MCF 10A (cell line): ENCODE results near the gene SPDYE4. TPM values are rescaled to one million over a fixed set of nuclear protein-coding genes. Genes with fewer than 3 reads are reported as not detected.

Experiments
- BruUV-seq: library from RNA; stranded (reverse); fragments of 400-500 nt; replicated peaks from 2 replicates; lab custom pipeline; 2021; lab: Mats Ljungman, UMichigan
- CTCF ChIA-PET: fragments of 300-600 bp; sonication (Branson Sonifier 250); formaldehyde crosslinking; extraction: SDS; loops from one replicate; lab custom pipeline; 2021; ENCODE audit warnings: antibody characterized with exemption, inconsistent platforms; lab: Yijun Ruan, JAX
- POLR2A ChIA-PET: fragments of 300-600, 350-650 bp; sonication (Branson Sonifier 250); formaldehyde crosslinking; extraction: SDS; loops from one replicate; lab custom pipeline; 2020; ENCODE audit warnings: antibody characterized with exemption, inconsistent platforms; lab: Yijun Ruan, JAX
- DNase-seq: peaks from one replicate; pipeline ENCODE4 v3.0.0-alpha.2; 2018; ENCODE audit not compliant: unreplicated experiment
- H3K27ac Mint-ChIP-seq: one replicate; pipeline ENCODE4 v1.8.0; 2022; ENCODE audit warnings: mild to moderate bottlenecking, low read depth, mixed read lengths; ENCODE audit not compliant: unreplicated experiment
- H3K27me3 Mint-ChIP-seq: one replicate; pipeline ENCODE4 v1.8.0; 2022; ENCODE audit warnings: mixed read lengths; ENCODE audit not compliant: insufficient read depth, unreplicated experiment
- H3K36me3 Mint-ChIP-seq: one replicate; pipeline ENCODE4 v1.8.0; 2022; ENCODE audit warnings: mild to moderate bottlenecking, moderate library complexity, mixed read lengths; ENCODE audit not compliant: insufficient read depth, unreplicated experiment
- H3K4me1 Mint-ChIP-seq: one replicate; pipeline ENCODE4 v1.8.0; 2022; ENCODE audit warnings: mixed read lengths; ENCODE audit not compliant: insufficient read depth, unreplicated experiment
- H3K4me3 Mint-ChIP-seq: one replicate; pipeline ENCODE4 v1.8.0; 2022; ENCODE audit warnings: mild to moderate bottlenecking, moderate library complexity, mixed read lengths; ENCODE audit not compliant: unreplicated experiment
- H3K9me3 Mint-ChIP-seq: one replicate; pipeline ENCODE4 v1.8.0; 2022; ENCODE audit warnings: mixed read lengths; ENCODE audit not compliant: unreplicated experiment
- intact Hi-C: fragments of 100-400 bp; cut with micrococcal nuclease; formaldehyde crosslinking; loops from 2 replicates; pipeline ENCODE4 v1.14.1; 2022
- total RNA-seq: library from RNA; stranded (reverse); gene quantifications from 2 replicates; pipeline ENCODE4 v1.2.3, GENCODE V29; 2022
- TF ChIP-seq, protein P1 (sequence below): fragments of 200-600 bp; IDR thresholded peaks from one replicate; pipeline ENCODE4 v1.8.0; 2022; ENCODE audit warnings: antibody characterized with exemption, mild to moderate bottlenecking; ENCODE audit not compliant: unreplicated experiment

The SPDYE4 gene
- total RNA-seq, 1 experiment from 2014 or later = not detected

DNA sequence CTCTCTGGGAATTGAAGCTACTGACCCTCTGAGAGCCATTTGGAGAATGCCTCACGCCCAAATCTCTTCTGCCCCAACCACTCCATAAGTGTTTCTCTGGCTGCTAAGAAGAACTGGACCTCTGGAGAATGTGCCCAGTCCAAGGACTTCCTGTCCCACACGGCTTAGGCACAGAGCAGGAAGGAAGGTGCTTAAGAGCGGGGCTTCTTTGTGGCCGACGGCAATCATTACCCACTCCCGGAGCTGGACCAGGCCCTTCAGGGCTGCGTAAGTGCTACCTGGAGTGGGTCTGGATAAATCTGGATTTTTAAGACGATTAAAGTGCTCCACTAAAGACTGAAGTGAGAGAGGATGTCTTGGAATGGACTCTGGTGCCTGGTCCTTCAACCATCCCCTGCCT lies 15.5 kb downstream of the SPDYE4 start:
- Mint-ChIP-seq H3K4me3 (no peak overlapping the region), H3K36me3 (no peaks in the 10 kb centered on the region), H3K9me3 (no peaks in the 10 kb centered on the region), H3K4me1 (no peaks in the 10 kb centered on the region), H3K27me3 (peaks cover 17% of the 10 kb centered on the region), H3K27ac (no peak overlapping the region)
- no peak for DNase-seq
- intact Hi-C loops = no loop called here
- CTCF ChIA-PET = interaction anchor here (1.1 kb wide), 1 partner anchor 10 kb away, joined by 4 read pairs; no protein-coding TSS in a partner anchor
- POLR2A ChIA-PET = no interaction called here
- TF ChIP-seq, protein P1, sequence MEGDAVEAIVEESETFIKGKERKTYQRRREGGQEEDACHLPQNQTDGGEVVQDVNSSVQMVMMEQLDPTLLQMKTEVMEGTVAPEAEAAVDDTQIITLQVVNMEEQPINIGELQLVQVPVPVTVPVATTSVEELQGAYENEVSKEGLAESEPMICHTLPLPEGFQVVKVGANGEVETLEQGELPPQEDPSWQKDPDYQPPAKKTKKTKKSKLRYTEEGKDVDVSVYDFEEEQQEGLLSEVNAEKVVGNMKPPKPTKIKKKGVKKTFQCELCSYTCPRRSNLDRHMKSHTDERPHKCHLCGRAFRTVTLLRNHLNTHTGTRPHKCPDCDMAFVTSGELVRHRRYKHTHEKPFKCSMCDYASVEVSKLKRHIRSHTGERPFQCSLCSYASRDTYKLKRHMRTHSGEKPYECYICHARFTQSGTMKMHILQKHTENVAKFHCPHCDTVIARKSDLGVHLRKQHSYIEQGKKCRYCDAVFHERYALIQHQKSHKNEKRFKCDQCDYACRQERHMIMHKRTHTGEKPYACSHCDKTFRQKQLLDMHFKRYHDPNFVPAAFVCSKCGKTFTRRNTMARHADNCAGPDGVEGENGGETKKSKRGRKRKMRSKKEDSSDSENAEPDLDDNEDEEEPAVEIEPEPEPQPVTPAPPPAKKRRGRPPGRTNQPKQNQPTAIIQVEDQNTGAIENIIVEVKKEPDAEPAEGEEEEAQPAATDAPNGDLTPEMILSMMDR = no peak
- BruUV-seq = no TSS peak

DNA sequence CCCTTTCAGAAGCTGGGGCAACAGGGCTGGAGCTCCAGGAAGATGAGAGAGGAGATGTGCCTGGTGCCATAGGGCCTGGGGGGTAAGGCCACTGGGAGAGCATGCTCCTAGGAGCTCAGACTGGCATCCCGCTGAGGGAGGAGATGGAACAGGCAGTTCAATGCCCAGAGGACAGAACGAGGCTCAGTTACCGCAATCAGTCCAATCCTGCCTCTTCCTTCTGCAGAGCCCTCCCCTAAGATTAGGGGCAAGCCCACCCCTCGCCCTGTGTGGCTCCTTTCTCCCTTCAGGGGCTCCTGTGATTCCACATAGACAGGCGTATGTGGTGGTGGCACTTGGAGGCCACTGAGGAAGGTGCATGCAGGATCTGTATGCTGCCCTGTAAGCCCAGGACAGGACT lies 16.1 kb downstream of the SPDYE4 start:
- TF ChIP-seq, protein P1 = no peak
- Mint-ChIP-seq H3K27ac (no peak overlapping the region), H3K27me3 (peaks cover 23% of the 10 kb centered on the region), H3K36me3 (no peaks in the 10 kb centered on the region), H3K4me3 (no peak overlapping the region), H3K9me3 (no peaks in the 10 kb centered on the region), H3K4me1 (no peaks in the 10 kb centered on the region)
- ChIA-PET POLR2A (interaction anchor here (0.5 kb wide), 1 partner anchor 63 kb away, joined by 4 read pairs; no protein-coding TSS in a partner anchor), CTCF (interaction anchor here (1.0 to 1.1 kb wide), 3 partner anchors 10 to 360 kb away, joined by 3 to 4 read pairs (median 4); partner anchors contain the start of gene RPL26)
- intact Hi-C loops = no loop called here
- no TSS peak for BruUV-seq
- DNase-seq = no peak

DNA sequence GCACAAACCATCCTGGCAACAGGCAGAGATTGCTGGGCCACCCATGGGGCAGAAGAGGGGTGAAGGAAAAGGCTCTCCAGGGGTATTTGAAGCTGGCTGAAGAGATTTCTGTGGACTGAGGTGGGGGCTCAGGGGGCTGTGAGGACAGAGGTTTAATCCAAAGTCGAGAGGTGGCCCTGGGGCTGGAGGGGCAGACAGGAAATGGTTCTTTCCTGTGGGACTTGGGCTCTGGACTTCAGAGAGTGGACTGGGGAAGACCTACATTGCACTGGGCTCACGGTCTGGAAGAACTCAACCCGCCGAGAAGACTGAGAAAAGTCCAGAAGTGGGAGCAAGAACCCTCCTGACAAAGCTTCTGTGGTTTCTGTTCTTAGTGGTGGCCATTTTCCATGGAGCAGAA lies 16.6 kb downstream of the SPDYE4 start:
- Mint-ChIP-seq H3K27me3 (peaks cover 28% of the 10 kb centered on the region), H3K27ac (no peak overlapping the region), H3K4me1 (no peaks in the 10 kb centered on the region), H3K36me3 (no peaks in the 10 kb centered on the region), H3K4me3 (no peak overlapping the region), H3K9me3 (no peaks in the 10 kb centered on the region)
- ChIA-PET CTCF (interaction anchor here (0.7 to 1.1 kb wide), 4 partner anchors 9 to 606 kb away, joined by 3 to 4 read pairs (median 4); partner anchors contain the start of gene RPL26), POLR2A (interaction anchor here (0.5 kb wide), 1 partner anchor 63 kb away, joined by 4 read pairs; no protein-coding TSS in a partner anchor)
- TF ChIP-seq, protein P1 = no peak
- intact Hi-C loops = no loop called here
- no TSS peak for BruUV-seq
- DNase-seq = no peak

DNA sequence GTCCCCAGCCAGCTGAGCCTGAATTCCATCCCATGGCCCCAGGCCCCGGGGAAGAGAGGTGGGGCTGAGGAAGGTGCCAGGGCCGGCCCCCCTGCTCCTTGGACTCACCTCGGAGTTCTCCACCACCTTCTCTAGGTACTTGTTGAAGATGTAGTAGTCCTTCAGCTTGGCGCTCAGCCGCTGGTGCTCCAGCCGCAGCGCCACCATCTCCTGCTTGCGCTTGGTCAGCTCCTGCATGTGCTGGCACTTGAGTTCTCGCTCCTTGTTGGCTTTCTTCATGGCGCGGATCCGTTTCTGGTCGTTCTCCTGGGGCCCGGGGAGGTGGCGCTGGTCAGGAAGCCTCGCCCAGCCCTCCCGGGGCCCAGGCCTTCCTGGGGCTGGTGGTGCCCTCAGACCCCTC lies 17.0 kb downstream of the SPDYE4 start:
- POLR2A ChIA-PET = no interaction called here

More for the DNA sequence above, 17.0 kb downstream of the SPDYE4 start:
- intact Hi-C loops = no loop called here
- no peaks in the 10 kb centered on the region for H3K4me1 Mint-ChIP-seq
- BruUV-seq = no TSS peak
- H3K4me3 Mint-ChIP-seq = no peak overlapping the region
- H3K27me3 Mint-ChIP-seq = peaks cover 32% of the 10 kb centered on the region
- CTCF ChIA-PET = interaction anchor here (0.7 to 1.1 kb wide), 2 partner anchors 12 to 606 kb away, joined by 3 to 4 read pairs; no protein-coding TSS in a partner anchor
- H3K27ac Mint-ChIP-seq = no peak overlapping the region
- TF ChIP-seq, protein P1 = no peak
- no peaks in the 10 kb centered on the region for H3K9me3 Mint-ChIP-seq
- no peaks in the 10 kb centered on the region for H3K36me3 Mint-ChIP-seq
- DNase-seq = no peak
